OCI-LY3 (cell line): Measurements from ENCODE around the gene LY6G5C.

Experiments
- H2AFZ ChIP-seq: fragments of 200-600, 300-600 bp; shearing (Covaris generic); 2 replicates; pipeline ENCODE4 v1.6.0; 2014; ENCODE audit warnings: antibody characterized with exemption, low read depth, low read length
- H3K27ac ChIP-seq: fragments of 200-600, 300-600 bp; sonication (generic); 2 replicates; pipeline ENCODE4 v1.5.1; 2014; ENCODE audit warnings: mild to moderate bottlenecking, low read length, moderate library complexity, mixed read lengths
- H3K27me3 ChIP-seq: fragments of 200-600, 300-600 bp; sonication (generic); 2 replicates; pipeline ENCODE4 v1.6.1; 2014; ENCODE audit warnings: low read depth, low read length, mixed read lengths
- H3K36me3 ChIP-seq: fragments of 200-600, 300-600 bp; sonication (generic); replicated peaks from 2 replicates; pipeline ENCODE3; 2014; ENCODE audit warnings: low read depth, low read length, mixed read lengths
- H3K4me1 ChIP-seq: fragments of 300-600, 200-600 bp; sonication (generic); 2 replicates; pipeline ENCODE4 v1.6.1; 2014; ENCODE audit warnings: low read length, mixed read lengths
- H3K4me2 ChIP-seq: fragments of 200-600, 300-600 bp; sonication (generic); 2 replicates; pipeline ENCODE4 v1.6.1; 2014; ENCODE audit warnings: low read length, mixed read lengths
- H3K4me3 ChIP-seq: fragments of 300-600, 200-600 bp; sonication (generic); 2 replicates; pipeline ENCODE4 v1.5.1; 2014; ENCODE audit warnings: antibody characterized with exemption, mild to moderate bottlenecking, low read length, moderate library complexity
- H3K79me2 ChIP-seq: fragments of 300-600, 200-600 bp; shearing (Covaris generic); 2 replicates; pipeline ENCODE4 v1.6.1; 2014; ENCODE audit warnings: mild to moderate bottlenecking, low read length, mixed read lengths
- H3K9ac ChIP-seq: fragments of 300-600, 200-600 bp; shearing (Covaris generic); 2 replicates; pipeline ENCODE4 v1.6.0; 2014; ENCODE audit warnings: mild to moderate bottlenecking, low read length, moderate library complexity
- H3K9me3 ChIP-seq: fragments of 200-600, 300-600 bp; shearing (Covaris generic); 2 replicates; pipeline ENCODE4 v1.6.1; 2014; ENCODE audit warnings: low read length, mixed read lengths; ENCODE audit not compliant: insufficient read depth
- H4K20me1 ChIP-seq: fragments of 200-600, 300-600 bp; sonication (generic); 2 replicates; pipeline ENCODE4 v1.6.1; 2016; ENCODE audit warnings: low read length, mixed read lengths; ENCODE audit not compliant: insufficient read depth
- CTCF ChIP-seq: fragments of 200-600, 300-600 bp; sonication (generic); IDR thresholded peaks from 2 replicates; pipeline ENCODE4 v1.5.1; 2014; ENCODE audit warnings: antibody characterized with exemption, low read length, low read depth
- EZH2phosphoT487 ChIP-seq: fragments of 200-600 bp; shearing (Covaris generic); IDR thresholded peaks from 2 replicates; pipeline ENCODE4 v1.6.1; 2018; ENCODE audit warnings: antibody characterized with exemption, mixed run types, low read depth

The LY6G5C gene

GRCh38 chr6:31633447-31633846, 47.4 kb downstream of the LY6G5C start:
- no peaks in the 10 kb centered on the region for H3K27me3 ChIP-seq
- no peak overlapping the region for H3K4me3 ChIP-seq
- H3K4me2 ChIP-seq, result no peak overlapping the region
- no peak overlapping the region for H3K9ac ChIP-seq
- H3K9me3 ChIP-seq, result no peaks in the 10 kb centered on the region
- H3K4me1 ChIP-seq, result no peaks in the 10 kb centered on the region
- no peaks in the 10 kb centered on the region for H4K20me1 ChIP-seq
- peaks cover 37% of the 10 kb centered on the region for H3K36me3 ChIP-seq
- TF ChIP-seq CTCF, result no peak
- TF ChIP-seq EZH2phosphoT487, result no peak
- H3K27ac ChIP-seq, result no peak overlapping the region
- H3K79me2 ChIP-seq, result no peaks in the 10 kb centered on the region
- no peak overlapping the region for H2AFZ ChIP-seq

DNA sequence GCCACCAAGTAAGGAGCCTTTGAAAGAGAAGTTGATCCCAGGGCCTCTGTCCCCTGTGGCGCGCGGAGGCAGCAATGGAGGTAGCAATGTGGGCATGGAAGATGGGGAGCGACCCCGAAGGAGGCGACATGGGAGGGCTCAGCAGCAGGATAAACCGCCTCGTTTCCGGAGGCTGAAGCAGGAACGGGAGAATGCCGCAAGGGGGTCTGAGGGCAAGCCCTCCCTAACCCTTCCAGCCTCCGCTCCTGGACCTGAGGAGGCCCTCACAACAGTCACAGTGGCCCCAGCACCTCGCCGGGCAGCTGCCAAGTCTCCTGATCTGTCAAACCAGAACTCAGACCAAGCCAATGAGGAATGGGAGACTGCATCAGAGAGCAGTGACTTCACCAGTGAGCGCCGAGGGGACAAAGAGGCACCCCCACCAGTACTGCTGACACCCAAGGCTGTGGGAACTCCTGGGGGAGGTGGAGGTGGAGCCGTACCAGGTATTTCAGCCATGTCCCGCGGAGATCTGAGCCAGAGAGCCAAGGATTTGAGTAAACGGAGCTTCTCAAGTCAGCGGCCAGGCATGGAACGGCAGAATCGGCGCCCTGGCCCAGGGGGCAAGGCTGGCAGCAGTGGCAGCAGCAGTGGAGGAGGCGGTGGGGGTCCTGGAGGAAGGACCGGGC, 48.5 kb downstream of the LY6G5C start:
- Histone ChIP-seq H3K79me2 (no peaks in the 10 kb centered on the region), H3K4me2 (no peak overlapping the region), H3K4me1 (no peaks in the 10 kb centered on the region), H3K9me3 (no peaks in the 10 kb centered on the region), H3K27me3 (no peaks in the 10 kb centered on the region), H3K27ac (no peak overlapping the region), H3K9ac (no peak overlapping the region), H3K36me3 (peaks cover 36% of the 10 kb centered on the region), H3K4me3 (no peak overlapping the region), H4K20me1 (no peaks in the 10 kb centered on the region), H2AFZ (no peak overlapping the region)
- TF ChIP-seq CTCF (no peak), EZH2phosphoT487 (no peak)

DNA sequence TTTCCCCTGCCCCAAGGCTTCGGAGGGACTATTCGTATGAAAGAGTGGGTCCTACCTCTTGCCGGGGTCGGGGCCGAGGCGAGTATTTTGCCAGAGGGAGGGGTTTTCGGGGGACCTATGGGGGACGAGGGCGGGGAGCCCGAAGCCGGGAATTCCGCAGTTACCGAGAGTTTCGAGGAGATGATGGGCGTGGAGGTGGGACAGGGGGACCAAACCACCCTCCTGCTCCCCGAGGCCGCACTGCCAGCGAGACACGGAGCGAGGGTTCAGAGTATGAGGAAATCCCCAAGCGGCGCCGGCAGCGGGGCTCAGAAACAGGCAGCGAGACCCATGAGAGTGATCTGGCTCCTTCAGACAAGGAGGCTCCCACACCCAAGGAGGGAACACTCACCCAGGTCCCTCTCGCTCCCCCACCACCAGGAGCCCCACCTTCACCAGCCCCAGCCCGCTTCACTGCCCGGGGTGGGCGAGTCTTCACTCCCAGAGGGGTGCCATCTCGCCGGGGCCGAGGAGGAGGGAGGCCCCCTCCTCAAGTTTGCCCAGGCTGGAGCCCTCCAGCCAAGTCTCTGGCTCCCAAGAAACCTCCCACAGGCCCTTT, 49.1 kb downstream of the LY6G5C start:
- Histone ChIP-seq H3K4me1 (no peaks in the 10 kb centered on the region), H3K79me2 (no peaks in the 10 kb centered on the region), H3K4me3 (no peak overlapping the region), H3K36me3 (peaks cover 40% of the 10 kb centered on the region), H3K27me3 (no peaks in the 10 kb centered on the region), H3K9me3 (no peaks in the 10 kb centered on the region), H2AFZ (no peak overlapping the region), H3K27ac (no peak overlapping the region), H3K9ac (no peak overlapping the region), H3K4me2 (no peak overlapping the region), H4K20me1 (no peaks in the 10 kb centered on the region)
- TF ChIP-seq EZH2phosphoT487, result no peak
- TF ChIP-seq CTCF, result no peak

GRCh38 chr6:31631209-31631608, 49.7 kb downstream of the LY6G5C start:
- H4K20me1 ChIP-seq, result no peaks in the 10 kb centered on the region
- peaks cover 42% of the 10 kb centered on the region for H3K36me3 ChIP-seq
- H3K27ac ChIP-seq, result no peak overlapping the region
- no peak overlapping the region for H3K9ac ChIP-seq
- H3K4me3 ChIP-seq, result no peak overlapping the region
- no peaks in the 10 kb centered on the region for H3K9me3 ChIP-seq
- no peak overlapping the region for H3K4me2 ChIP-seq
- no peaks in the 10 kb centered on the region for H3K27me3 ChIP-seq
- no peak for TF ChIP-seq EZH2phosphoT487
- TF ChIP-seq CTCF, result no peak
- H2AFZ ChIP-seq, result no peak overlapping the region
- no peaks in the 10 kb centered on the region for H3K79me2 ChIP-seq
- H3K4me1 ChIP-seq, result no peaks in the 10 kb centered on the region
